Endothelial cell of umbilical vein (primary cell): ENCODE measurements around the gene PLEKHG5. TPM values are rescaled to one million over a fixed set of nuclear protein-coding genes. Genes with fewer than 3 reads are reported as not detected.

Source experiments
- BruUV-seq: library from RNA; stranded (reverse); fragments of 400-500 nt; replicated peaks from 2 replicates; lab custom pipeline; 2021; lab: Mats Ljungman, UMichigan
- CTCF ChIA-PET: fragments of 300-600, 350-600 bp; sonication (Branson Sonifier 250); formaldehyde crosslinking; loops from one replicate; lab custom pipeline; 2021; ENCODE audit warnings: antibody characterized with exemption, inconsistent platforms; lab: Charles Lee
- POLR2A ChIA-PET: fragments of 300-600, 350-600 bp; sonication (Branson Sonifier 250); formaldehyde crosslinking; loops from one replicate; lab custom pipeline; 2021; ENCODE audit warnings: antibody characterized with exemption, inconsistent platforms; lab: Charles Lee
- DNase-seq: peaks from one replicate; pipeline ENCODE4 v3.0.0-alpha.2; 2011; ENCODE audit warnings: low read depth, low spot score
- FAIRE-seq: peaks from 2 replicates; lab custom pipeline; 2011; peaks lifted over from hg19 to GRCh38; lab: Jason Lieb, UNC
- H2AFZ ChIP-seq: 2 replicates; pipeline ENCODE4 v1.6.0; 2012; ENCODE audit warnings: low read depth, low read length, control low read depth, inconsistent platforms
- H3K27ac ChIP-seq: 2 replicates; pipeline ENCODE4 v1.5.1; 2011; ENCODE audit warnings: low read depth, mild to moderate bottlenecking, control low read depth, low read length, moderate library complexity; ENCODE audit not compliant: insufficient read depth
- H3K27me3 ChIP-seq, 2 experiments: 2 replicates each; pipeline versions ENCODE4 v1.6.0 to v1.6.1; 2011; ENCODE audit warnings: low read length in 2 of 2, mixed read lengths in 1 of 2; ENCODE audit not compliant: control insufficient read depth in 2 of 2, insufficient read depth in 2 of 2
- H3K36me3 ChIP-seq, 2 experiments: 2 replicates in 1 of 2; 3 replicates in 1 of 2; pipeline ENCODE4 v1.5.1; 2011; ENCODE audit warnings: low read length in 2 of 2, mild to moderate bottlenecking in 1 of 2, moderate library complexity in 1 of 2; ENCODE audit not compliant: control insufficient read depth in 2 of 2, insufficient read depth in 2 of 2; ENCODE audit errors: extremely low read depth in 1 of 2
- H3K4me1 ChIP-seq: 3 replicates; pipeline ENCODE4 v1.5.1; 2011; ENCODE audit warnings: mild to moderate bottlenecking, low read length; ENCODE audit not compliant: control insufficient read depth, insufficient read depth; ENCODE audit errors: extremely low read depth
- H3K4me2 ChIP-seq: 2 replicates; pipeline ENCODE4 v1.6.1; 2011; ENCODE audit warnings: low read length, control low read depth, mixed read lengths; ENCODE audit not compliant: insufficient read depth
- H3K4me3 ChIP-seq, 3 experiments: fragments of 200-600 bp in 1 of 3; sonication (generic), shearing (Covaris generic) in 1 of 3; replicated peaks in 1 of 3; 2 replicates each; pipeline ENCODE4 v1.5.1; 2011 to 2016; ENCODE audit warnings: control low read depth in 3 of 3, low read length in 3 of 3, mild to moderate bottlenecking in 2 of 3, inconsistent platforms in 1 of 3, low read depth in 1 of 3, moderate library complexity in 1 of 3; ENCODE audit not compliant: insufficient read depth in 1 of 3
- H3K79me2 ChIP-seq: 2 replicates; pipeline ENCODE4 v1.6.0; 2012; ENCODE audit warnings: low read length, inconsistent platforms; ENCODE audit not compliant: control insufficient read depth, insufficient read depth
- H3K9ac ChIP-seq: replicated peaks from 2 replicates; pipeline ENCODE3; 2011; ENCODE audit warnings: low read length, control low read depth; ENCODE audit not compliant: insufficient read depth; ENCODE audit errors: extremely low read depth
- H3K9me1 ChIP-seq: replicated peaks from 3 replicates; pipeline ENCODE4 v1.6.0; 2011; ENCODE audit warnings: mild to moderate bottlenecking, low read length; ENCODE audit not compliant: control insufficient read depth, insufficient read depth; ENCODE audit errors: extremely low read depth
- H3K9me3 ChIP-seq: replicated peaks from 2 replicates; pipeline ENCODE4 v1.5.1; 2012; ENCODE audit warnings: low read length, inconsistent platforms; ENCODE audit not compliant: control insufficient read depth, insufficient read depth
- H4K20me1 ChIP-seq: replicated peaks from 2 replicates; pipeline ENCODE3; 2011; ENCODE audit warnings: mild to moderate bottlenecking, low read length; ENCODE audit not compliant: control insufficient read depth, insufficient read depth; ENCODE audit errors: extremely low read depth
- CTCF ChIP-seq, 2 donors: IDR thresholded peaks; 1 replicate in 1 of 2; 2 replicates in 1 of 2; pipeline ENCODE4 v1.5.1; 2011; ENCODE audit warnings: low read length in 2 of 2, mild to moderate bottlenecking in 2 of 2, moderate library complexity in 2 of 2, control low read depth in 1 of 2, inconsistent platforms in 1 of 2, low read depth in 1 of 2; ENCODE audit not compliant: insufficient read depth in 1 of 2; ENCODE audit errors: extremely low read depth in 1 of 2
- FOS ChIP-seq: IDR thresholded peaks from 2 replicates; pipeline ENCODE4 v1.6.1; 2011; ENCODE audit warnings: mild to moderate bottlenecking, low read length, moderate library complexity, borderline replicate concordance; ENCODE audit not compliant: insufficient read depth
- GATA2 ChIP-seq: IDR thresholded peaks from 2 replicates; pipeline ENCODE4 v1.7.0; 2011; ENCODE audit warnings: low read depth, mild to moderate bottlenecking, moderate library complexity, mixed read lengths, low read length; ENCODE audit not compliant: insufficient read length, insufficient read depth
- JUN ChIP-seq: IDR thresholded peaks from 2 replicates; pipeline ENCODE4 v1.6.1; 2011; ENCODE audit warnings: borderline replicate concordance, low read depth; ENCODE audit not compliant: insufficient read length, insufficient read depth
- MYC ChIP-seq: IDR thresholded peaks from one replicate; pipeline ENCODE4 v1.6.1; 2011; ENCODE audit warnings: mild to moderate bottlenecking, low read depth, low read length
- POLR2A ChIP-seq: IDR thresholded peaks from 2 replicates; pipeline ENCODE4 v1.6.1; 2012; ENCODE audit warnings: low read depth, mild to moderate bottlenecking, control low read depth, low read length
- POLR2AphosphoS5 ChIP-seq: IDR thresholded peaks from 2 replicates; pipeline ENCODE4 v1.6.1; 2012; ENCODE audit warnings: low read depth, mild to moderate bottlenecking, control low read depth, low read length, moderate library complexity; ENCODE audit not compliant: insufficient read depth
- dilution Hi-C: fragments of 300-500 bp; cut with MboI; formaldehyde crosslinking; loops from one replicate; pipeline ENCODE4 v1.15.0; 2019; ENCODE audit warnings: low sequenced_read_pairs; ENCODE audit not compliant: extremely low pct_ligation_motif_present
- intact Hi-C: fragments of 100-400 bp; cut with micrococcal nuclease; formaldehyde crosslinking; loops from one replicate; pipeline ENCODE4 v1.10.0; 2022
- polyA plus RNA-seq, 4 experiments: library from polyadenylated mRNA; depleted of rRNA in 3 of 4; stranded (reverse) in 3 of 4; unstranded in 1 of 4; fragments of >200 nt; gene quantifications; 2 replicates each; pipeline versions ENCODE4 v1.2.1 to v1.2.3, GENCODE V29; 2011 to 2012; ENCODE audit warnings: missing spikeins in 1 of 4
- total RNA-seq: library from RNA; stranded (reverse); gene quantifications from 2 replicates; pipeline ENCODE4 v1.2.3, GENCODE V29; 2021

The PLEKHG5 gene
- total and polyA plus RNA-seq, 2 donors (not counting 3 experiments of a cell fraction or from before 2014, with no cell fraction given) = 30.6 to 56.9 TPM

GRCh38 chr1:6504887-6505286, 13.4 kb upstream of the PLEKHG5 start:
- no peak overlapping the region for H3K4me2 ChIP-seq
- intact Hi-C loops = no loop called here
- no peak overlapping the region for H2AFZ ChIP-seq
- H4K20me1 ChIP-seq = no peaks in the 10 kb centered on the region
- H3K9me3 ChIP-seq = no peaks in the 10 kb centered on the region
- H3K36me3 ChIP-seq = no peaks in the 10 kb centered on the region
- TF ChIP-seq JUN (no peak), GATA2 (no peak), POLR2AphosphoS5 (no peak), POLR2A (no peak), FOS (no peak), MYC (no peak), CTCF (IDR thresholded peaks at IDR 0.05; ENCODE audit: extremely low read depth in 1 of 2, insufficient read depth in 1 of 2, low read depth in 1 of 2, low read length in 2 of 2) (no peak)
- BruUV-seq = no TSS peak
- no peak overlapping the region for H3K9ac ChIP-seq
- peaks cover 3% of the 10 kb centered on the region for H3K4me1 ChIP-seq
- no peak overlapping the region for H3K4me3 ChIP-seq
- H3K79me2 ChIP-seq = no peaks in the 10 kb centered on the region
- no peak overlapping the region for H3K27ac ChIP-seq
- POLR2A ChIA-PET = no interaction called here
- no peaks in the 10 kb centered on the region for H3K9me1 ChIP-seq
- H3K27me3 ChIP-seq = no peaks in the 10 kb centered on the region
- DNase-seq (no peak), FAIRE-seq (no peak)
- dilution Hi-C loops = no loop called here
- CTCF ChIA-PET = interaction anchor here (0.9 to 3.5 kb wide), 2 partner anchors 9 to 19 kb away, joined by 3 to 28 read pairs; no protein-coding TSS in a partner anchor
